NT2/D1 (cell line): ENCODE data around the gene SLCO3A1.

Experiments used
- SUZ12 ChIP-seq: IDR thresholded peaks from 2 replicates; pipeline ENCODE4 v1.6.1; 2011; ENCODE audit not compliant: insufficient read length, insufficient read depth; ENCODE audit errors: extremely low read depth
- YY1 ChIP-seq: IDR thresholded peaks from 2 replicates; pipeline ENCODE4 v1.6.1; 2011; ENCODE audit not compliant: insufficient read length, insufficient read depth
- ZNF274 ChIP-seq: IDR thresholded peaks from 2 replicates; pipeline ENCODE4 v1.6.1; 2011; ENCODE audit warnings: mild to moderate bottlenecking, low read depth, low read length

DNA sequence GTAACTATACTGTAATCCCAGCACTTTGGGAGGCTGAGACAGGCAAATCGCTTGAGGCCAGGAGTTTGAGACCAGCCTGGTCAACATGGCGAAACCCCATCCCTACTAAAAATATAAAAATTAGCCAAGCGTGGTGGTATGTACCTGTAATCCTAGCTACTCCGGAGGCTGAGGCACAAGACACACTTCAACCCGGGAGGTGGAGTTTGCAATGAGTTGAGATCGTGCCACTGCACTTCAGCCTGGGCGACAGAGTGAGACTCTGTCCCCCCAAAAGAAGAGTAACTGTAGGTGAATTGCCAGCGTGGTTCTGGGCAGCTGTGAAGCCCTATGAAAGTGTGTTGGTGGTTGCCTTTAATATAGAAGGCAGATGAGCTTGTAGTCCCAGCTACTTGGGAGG lies 95.9 kb downstream of the SLCO3A1 start:
- no peak for TF ChIP-seq YY1
- TF ChIP-seq ZNF274: no peak
- no peak for TF ChIP-seq SUZ12
